ENCODE data around the gene ZNF521.
A peak's percentile ranks its signal among the peaks of the same experiment; 100 is the strongest.

Gene ZNF521

DNA sequence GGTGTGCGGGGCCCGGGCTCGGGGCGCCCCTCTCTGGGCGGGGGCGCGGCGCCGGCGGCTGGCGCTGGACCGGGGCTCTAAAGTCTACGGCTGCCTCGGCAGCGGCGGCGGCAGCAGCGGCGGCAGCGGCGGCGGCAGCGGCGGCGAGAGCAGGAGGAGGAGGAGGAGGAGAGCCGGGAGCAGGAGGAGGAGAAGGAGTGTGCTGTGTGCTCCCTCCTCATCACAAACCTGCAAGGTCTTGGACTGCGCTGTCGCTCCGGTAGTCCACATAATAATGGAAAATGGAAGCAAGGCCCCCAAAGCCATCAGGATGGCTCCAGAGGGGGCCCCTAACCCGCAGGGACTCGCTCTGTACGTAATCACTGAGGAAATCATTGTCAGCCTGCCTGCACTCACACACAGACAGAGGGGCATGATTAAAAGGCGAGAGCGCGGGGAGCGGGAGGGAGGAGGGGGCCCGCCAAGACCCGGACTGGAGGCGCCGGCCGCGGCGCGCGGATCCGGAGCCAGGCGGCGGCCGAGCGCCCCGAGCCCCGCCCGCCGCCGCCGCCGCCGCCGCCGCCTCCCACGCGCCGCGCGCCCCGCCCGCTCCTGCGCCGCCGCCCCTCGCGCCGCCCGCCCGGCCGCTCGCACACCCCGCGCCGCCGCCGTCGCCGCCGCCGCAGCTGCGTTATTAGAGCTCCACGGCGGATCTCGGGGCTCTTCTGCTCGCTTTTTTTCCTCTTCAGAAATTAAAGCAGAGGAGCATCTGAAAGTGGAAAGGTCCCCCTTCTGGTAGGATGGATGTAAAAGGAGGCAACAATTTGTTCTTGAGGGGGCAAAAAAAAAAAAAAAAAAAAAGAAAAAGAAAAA lies at the start of gene ZNF521:
Gene ZNF521 (minus strand): TSS at position 390 of the 852 bp plus-strand sequence. CDS start 1,220 bp downstream, outside the sequence.
- DNase-seq, result peak; percentile 84

DNA sequence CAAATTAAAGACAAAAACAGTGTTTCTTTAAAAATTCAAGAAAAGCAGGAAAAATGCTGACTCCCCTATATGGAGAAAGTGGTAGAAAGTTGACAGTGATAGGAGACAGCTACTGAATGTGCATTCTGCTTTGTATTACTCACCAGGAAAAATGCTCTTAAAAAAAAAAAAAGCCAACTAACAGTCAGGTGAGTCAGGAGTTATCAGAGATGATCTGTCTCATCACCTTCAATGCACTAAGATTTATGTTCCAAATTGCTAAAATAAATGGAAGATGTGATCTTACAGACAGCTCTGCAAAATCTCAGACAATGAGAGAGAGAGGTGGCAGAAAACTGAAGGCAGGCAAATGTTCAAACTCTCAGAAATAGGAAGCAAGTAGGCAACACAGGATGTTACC lies 47.6 kb upstream of the ZNF521 start:
- DNase-seq, result no peak

DNA sequence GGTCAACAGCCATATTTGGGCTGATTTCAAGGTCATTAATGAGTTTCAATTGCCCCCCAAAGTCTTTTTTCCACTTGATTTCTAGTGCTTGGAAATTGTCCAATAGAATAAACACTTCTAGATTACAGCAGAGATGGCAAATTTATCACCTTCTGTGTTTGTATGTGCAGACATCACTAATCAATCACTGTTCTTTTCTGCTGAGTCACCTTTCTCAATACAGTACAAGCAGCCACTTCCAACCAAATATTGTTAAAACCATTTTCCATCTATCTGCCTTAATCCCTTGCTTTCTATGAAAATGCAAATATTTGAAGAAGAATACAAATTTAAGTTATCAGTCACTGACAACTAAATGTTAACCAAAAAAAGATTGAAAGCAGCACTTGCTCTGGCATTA lies 40.2 kb upstream of the ZNF521 start:
- DNase-seq, result no peak

DNA sequence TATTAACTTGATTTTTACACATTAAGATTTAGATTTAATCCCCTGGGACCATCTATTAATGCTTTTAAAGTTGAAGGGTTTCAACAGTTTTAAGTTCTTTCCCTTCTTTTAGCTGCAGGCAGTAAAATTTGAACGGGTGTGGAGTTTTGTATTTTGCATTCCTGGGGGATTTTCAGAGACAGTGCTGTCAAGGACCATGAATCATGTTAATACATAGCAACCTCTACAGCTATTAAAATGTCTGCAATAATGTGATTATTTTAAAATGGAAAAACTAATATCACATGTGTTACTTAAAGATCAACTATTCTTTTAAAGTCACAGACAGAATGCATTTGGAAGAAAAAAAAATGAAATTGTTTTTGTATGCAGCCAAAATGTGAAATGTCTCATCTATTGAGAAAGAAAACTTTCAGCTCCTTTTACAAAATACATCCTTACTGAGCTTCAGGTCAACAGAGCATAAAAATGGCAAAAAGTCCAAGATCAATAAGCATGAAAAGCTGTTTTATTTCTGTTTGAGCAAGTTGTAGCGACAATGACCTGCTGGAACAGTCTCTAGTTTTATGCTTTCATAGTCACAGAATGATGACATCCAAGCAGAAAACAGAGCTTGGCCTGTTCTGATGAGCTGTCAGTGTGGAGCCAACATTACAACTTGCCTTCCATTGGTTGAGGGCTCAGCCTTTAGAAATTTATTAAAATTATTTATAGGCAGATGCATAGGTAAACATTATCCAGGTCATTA lies 21.6 kb upstream of the ZNF521 start:
- DNase-seq, result no peak

DNA sequence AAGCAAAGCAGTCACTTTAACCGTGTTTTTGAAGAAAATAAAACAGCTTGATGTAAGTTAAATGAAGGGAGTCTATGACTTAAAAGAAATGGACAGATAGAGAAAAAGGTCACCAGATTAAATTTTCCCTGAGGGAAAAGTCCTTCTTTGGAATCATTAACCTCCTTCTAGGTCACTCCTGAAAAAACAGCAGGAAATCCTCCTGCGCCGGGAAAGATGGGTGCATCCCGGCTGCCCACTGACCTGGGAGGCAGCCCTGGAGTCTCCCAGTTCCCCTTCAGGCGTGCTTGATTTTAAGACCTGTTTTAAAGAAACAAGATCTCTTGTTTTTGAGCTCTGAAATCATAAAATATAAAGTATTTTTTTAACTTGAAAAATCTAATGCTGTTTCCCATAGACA lies 18.4 kb upstream of the ZNF521 start:
- DNase-seq, result no peak

DNA sequence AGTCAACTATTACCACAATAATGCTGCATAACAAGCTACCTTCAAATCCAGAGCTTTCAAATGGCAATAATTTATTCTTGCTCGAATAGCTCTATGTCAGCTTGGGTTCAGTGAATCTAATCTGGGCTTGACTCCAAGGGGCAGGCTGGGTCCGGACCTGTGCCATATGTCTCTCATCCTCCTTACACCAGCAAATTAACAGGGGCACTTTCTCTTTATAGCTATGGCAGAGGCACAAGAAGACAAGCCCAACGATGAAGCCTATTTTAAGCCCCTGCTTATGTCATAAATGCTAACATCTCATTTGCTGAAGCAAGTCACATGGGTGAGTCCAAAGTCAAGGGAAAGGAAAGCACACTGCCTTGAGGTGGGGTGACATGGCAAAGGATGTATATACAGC lies 13.3 kb upstream of the ZNF521 start:
- no peak for DNase-seq

DNA sequence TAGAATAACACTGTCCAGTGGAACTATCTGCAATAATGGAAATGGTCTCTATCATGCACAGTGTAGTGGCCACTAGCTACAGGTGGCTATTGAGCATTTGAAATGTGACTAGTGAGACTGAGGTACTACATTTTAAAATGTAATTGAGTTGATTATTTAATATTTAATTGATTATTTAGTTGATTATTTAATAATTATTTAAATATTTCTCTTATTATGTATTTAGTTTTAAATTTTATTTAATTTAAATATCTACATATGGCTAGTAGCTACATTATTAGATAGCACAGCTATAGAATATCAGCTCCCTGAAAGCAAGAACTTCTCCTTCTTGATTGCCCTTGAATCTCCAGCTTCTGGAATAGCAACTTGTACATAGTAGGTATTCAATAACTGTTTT lies 12.8 kb upstream of the ZNF521 start:
- DNase-seq, result no peak

DNA sequence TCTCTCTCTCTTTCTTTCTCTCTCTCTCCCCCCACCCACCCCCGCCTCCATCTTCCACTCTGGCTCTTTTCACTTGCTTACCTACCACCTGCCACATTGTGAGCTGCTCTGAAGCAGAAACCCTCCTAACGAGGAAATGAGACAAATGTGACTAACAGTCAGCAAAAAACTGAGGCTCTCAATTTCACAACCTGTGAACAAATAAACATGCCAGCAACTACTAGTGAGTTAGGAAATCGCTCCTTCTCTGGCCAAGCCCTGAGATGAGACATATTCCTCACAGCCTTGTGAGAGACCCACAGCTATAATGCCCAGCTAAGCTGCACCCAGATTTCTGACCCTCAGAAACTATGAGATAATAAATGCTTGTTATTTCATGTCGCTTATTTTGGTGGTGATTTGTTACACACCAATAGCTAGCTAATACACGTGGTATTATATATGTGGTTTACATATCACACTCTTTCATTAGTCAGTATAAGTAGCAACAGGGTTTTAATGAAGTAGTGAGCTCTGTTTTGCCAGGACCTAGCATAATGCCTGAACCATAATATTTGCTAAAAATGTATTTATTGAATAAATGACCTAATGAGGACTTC lies 8.4 kb upstream of the ZNF521 start:
- no peak for DNase-seq

DNA sequence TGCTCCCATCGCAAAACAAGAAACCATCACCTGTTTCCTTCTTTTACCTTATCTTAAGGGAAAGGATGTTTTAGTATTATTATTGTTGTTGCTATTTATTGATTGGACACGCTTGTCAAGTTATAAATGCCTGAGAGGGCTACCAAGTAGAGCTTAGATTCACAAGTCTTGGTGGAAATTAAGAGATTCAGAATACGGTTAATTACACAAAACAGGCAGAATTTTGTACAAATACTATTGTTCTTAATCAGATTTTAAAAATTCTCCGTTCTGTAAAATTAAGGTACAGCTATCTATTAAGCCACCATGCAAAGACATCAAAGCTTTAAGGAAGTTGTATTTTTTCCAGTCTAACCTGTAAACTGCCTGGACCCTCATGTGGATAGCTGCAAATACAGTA lies 1.1 kb upstream of the ZNF521 start:
- no peak for DNase-seq

DNA sequence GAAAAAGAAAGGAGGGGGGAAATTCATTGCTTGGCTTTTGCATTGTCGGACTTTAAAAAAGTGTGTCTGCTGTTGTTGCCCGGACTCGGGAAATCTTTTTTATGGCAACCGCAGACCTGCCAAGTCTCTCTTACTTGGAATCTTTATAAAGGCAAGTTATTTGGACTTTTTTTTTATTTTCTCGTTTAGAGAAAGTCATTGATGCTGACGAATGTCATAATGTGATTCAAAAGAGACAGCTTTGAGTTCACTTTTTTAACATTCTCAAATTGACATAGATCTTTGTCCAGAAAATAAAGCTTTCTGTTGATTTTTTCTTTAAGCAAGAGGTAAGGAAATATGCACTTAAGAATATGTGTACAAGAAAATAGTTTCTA lies 651 bp upstream of the ZNF521 start:
- no peak for DNase-seq

DNA sequence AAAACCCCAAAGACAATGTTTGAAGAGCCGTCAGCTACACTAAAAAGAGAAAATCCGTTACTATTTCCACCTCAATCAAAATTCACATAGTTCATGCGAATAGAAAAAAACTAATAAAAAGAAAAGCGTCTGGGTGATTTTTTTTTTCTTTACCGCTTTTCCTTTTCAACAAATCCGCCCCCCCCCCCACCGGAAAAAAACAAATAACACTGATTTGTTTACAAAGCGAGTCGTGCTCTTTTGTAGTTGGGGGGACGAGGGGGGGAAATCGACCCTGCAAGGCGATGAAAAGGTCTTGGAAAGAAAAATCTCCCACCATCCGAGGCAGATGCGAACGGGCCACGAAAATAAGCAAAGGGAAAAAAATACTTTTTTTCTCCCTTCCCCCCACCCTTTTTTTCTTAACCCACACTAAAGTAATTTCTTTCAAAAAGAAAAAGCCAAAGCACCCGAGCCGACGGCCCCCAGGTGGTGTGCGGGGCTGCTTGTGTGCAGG lies 638 bp downstream of the ZNF521 start:
- DNase-seq, result no peak

DNA sequence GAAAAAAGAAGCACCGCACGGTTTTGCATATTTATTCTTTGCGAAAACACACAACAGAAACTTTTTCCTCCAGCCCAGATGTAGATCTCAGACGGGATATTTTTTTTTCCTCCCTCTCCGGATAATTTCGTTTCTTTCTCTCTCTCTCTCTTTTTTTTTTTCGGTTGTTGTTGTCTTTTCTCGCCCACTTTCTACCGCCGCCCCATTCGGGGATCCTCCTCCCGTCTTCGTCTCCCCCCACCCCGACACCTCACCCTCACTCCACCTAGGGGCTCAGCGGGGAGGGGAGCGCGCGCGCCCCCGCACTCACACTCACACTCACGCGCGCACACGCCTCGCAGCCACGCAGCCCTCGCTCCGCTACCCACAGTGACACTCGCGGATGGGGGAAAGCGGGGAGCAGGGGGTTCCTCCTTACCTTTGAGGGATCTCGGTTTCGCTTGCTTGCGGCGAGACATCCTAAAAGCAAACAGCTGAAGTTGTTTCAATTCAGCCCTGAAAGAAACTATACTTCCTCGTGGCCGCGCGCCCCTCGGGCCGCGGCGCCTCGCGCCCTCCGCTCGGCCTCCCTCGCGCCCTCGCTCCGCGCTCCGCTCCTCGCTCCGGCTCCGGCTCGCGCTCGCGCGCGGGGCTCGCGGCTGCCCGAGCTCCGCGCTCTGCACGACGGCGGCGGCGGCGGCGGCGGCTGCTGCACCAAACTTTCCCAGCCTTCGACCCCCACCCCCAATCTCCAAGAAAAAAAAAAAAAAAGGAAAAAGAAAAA lies 1.3 kb downstream of the ZNF521 start:
- peak; percentile 40 for DNase-seq

DNA sequence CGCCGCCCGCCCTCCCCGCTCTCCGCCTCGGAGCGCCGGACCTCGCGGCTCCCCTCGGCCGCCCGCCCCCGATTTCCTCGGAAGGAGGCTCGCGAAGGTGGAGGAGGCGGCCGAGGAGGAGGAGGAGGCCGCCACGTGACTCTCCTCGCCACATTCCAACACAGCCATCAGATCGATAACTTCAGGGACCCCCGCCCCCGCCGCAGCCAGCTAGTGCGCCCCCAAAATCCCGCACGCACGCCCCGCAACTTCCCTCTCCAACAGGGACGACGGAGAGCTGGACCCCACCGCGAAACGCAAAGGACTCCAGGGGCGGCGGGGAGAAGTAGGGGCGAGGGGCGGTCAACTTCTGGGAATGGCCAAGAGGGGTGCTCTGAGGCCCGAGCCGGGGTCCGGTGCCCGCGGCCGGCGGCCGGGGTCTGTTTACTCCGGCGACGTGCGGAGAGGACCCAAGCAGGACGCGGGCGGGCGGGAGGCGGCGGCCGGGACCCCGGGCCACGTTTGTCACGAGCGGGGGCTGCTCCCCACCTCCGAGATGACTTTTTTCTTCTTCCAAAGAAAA lies 2.0 kb downstream of the ZNF521 start:
- no peak for DNase-seq

DNA sequence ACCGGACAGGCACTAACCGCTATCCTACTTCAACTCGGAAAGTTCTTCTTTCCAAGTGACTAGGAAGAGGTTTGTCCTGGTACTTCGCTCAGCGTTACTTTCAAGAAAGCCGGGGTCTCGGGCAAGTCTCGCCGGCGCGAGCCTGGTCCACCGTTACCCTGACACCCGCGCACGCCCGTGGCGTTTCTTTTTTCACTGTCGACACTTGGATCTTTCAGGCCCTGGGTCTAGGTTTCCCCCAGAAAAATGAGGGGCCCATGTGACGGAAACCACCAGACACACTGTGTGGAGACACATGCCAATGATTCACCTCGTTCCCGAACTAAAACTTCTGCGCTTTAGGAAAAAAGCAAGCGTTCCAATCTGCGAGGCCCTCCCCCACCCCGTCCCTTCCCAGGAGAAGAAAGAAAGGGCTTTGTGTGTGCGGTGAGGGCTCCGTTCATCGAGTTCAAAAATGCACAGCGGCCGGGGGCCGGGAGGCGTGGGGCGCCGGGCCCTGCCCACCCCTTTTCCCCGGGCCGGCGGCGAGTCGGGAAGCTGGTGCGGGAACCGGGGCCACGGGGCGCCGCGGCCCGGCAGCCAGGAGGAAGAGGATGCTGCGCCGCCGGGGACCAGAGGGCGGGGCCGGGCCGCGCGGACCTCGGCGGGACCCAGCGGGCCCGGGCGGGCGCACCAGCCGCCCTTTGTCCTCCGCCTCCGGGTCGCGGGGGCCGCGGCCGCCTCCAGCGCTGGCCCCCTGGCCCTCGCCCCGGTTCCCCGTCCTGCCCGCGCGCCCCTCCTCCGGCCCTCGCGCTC lies 2.6 kb downstream of the ZNF521 start:
- DNase-seq, result no peak

DNA sequence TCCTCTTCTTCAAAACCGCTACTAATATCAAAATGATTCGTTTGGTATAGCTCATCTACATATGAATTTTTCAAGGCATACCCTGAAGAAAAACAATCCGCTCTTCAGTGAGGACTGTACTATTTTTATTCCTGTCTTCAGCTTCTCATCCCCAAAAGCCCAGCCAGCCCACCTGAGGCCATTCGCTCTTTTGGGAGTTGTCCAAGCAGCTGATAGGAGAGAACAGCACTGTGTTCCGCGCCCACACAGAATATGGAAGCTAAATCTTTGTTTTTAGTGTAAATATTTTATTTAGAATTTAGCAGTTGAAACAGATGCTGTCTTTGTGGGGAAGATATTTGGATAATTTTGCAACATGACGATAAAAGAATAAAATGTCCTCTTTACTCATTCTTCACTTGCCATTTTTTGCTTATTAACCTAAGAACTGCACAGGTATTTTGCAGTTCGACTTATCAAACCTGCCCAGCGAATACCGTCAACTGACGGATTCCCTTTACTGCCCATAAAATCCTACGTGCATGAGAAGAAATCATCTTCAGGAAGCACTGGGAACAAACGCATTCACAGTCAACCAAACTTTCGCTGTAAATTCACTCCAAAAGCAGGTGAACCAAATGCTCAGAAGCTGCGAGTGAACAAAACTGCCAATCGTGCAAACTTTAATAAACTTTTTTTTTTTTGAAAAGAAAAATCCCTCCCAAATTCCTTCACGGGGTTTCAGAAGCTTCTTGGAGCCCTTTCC lies 3.4 kb downstream of the ZNF521 start:
- DNase-seq, result no peak

DNA sequence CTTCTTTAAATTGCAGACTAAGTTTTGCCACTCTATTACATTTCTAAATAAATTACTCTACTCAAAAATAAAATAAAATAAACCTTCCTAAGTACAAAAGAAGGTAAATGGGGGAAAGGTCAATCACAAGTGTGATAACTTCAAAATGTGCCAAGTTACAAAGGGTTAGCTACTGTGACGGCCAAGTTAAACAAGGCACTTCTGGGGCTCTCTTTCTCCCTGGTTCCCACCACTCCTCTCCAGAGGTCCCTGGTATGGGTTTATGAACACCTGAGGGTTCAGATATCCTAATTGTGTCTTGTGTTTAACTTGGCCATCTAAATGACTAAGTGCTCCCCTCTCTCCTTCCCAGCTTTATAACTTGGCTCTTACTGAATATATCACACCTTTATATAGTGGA lies 5.4 kb downstream of the ZNF521 start:
- DNase-seq, result no peak

DNA sequence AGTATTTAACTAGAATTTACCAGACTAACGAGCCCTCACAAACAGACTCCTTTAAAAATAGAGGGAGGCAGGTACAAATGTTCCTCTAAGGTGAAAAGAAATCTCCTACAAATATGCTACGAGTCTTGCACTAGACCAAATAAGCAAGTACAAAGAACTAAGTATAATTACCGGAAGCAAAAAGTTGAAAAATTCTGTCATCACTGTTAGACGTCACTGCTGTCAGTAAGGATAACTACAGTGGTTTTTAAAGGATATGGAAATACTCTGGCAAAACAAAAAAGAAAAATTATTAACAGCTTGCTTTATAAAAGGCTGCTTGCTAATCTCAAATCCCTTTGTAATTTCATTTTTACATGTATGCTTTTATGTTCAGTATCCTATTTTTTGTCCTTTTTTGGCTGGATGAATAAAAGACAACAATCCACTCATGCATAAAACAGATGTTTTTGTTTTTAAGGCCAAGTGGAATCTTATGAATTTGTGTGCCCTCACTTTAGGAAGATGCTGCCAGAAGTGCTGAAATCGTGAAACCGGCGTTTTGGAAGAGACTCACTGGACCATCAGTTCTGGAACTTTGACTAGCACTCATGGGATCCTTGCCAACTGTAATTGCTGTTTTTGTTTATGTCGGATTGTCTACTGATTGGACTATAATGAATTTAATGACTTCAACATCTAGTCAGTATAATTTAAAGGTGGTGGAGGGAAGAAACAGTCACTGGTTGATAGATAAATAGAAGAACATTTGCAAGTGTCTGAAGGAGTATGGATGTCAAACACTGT lies 6.7 kb downstream of the ZNF521 start:
- no peak for DNase-seq

DNA sequence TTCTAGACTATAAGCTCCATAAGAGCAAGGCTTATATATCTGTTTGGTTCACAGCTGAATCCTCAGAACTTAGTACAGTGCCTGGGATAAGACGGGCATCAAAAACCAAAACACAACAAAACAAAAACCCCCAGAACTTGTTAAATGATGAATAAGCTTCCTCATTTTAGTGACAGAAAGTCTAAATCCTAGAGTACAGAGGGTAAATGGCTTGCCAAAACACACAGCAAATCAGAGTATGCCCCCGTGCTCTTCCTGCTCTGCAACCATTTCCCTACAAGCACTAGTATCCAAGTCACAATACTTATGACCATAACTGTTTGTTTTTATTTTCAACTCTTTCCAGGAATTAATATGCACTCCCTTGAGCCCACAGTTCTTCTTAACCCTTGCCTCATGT lies 10.1 kb downstream of the ZNF521 start:
- DNase-seq, result no peak

DNA sequence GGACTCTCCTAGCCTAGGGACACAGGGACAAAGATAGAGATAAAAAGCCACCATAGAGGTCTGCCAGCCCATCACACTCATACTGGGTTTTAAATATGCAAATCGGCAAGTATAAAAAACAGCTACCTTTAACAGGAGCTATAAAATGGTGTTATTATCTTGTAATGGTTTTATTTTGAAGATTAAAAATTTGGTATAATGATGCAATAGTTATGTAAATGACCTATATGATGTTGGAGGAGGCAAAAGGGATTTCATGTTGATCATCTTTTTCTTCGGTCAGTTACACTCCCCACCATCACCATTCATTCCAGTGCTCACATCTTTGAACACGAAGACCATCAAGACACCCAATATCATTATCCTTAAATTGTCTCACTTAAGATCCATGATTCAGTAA lies 11.2 kb downstream of the ZNF521 start:
- DNase-seq, result no peak

DNA sequence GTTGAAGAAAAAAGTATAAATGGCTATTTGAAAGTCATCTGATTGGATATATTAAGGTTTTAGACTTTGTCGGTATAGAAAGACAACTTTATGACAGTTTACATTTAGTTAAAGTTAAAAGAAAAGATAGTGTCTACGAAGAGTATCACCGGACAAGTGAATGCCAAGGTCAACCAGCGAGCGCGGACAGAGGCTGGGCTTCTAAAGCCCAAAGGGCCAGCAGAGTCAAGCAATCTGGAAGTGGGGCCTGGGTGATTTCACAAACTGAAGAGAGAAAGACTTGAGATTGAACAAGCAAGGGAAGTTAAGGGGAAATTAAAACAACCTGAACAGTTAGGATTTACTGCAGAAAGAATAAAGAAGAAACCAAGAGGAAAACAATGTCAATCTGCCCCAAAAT lies 16.3 kb downstream of the ZNF521 start:
- DNase-seq, result no peak
